COR-L47 (cell line): ENCODE measurements around the gene SORBS2.
A peak's percentile ranks its signal among the peaks of the same experiment; 100 is the strongest.

Experiments
- DNase-seq: peaks from one replicate; lab custom pipeline; 2025; lab: John Stamatoyannopoulos, UW

SORBS2 gene

DNA sequence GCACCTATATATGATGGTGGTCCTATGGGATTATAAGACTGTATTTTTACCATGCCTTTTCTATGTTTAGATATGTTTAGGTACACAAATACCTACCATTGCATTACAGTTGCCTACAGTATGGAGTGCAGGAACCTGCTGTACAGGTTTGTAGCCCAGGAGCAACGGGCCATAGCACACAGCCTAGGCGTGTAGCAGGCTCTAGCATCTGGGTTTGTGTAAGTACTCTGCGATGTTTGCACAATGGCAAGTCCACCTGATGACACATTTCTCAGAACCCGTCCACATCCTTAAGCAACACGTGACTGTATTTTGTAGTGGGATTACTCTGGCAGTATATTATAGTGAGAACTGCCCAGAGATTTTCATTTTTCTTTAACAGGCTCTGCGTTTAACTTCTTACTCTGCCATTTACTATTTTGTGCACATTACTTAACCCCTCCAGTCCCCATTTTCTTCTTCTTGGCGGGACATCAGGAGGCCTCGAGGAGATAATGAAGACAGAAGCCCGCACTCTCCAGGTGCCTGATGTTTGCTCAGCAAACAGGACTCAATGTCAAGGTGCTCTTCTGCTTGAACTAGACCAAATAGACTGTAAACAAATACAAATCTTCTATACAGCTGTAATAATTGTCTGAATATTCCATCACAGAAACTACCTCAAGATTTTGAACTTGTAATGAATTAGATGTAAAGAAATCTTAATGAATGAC lies 174.7 kb downstream of the SORBS2 start:
- no peak for DNase-seq

DNA sequence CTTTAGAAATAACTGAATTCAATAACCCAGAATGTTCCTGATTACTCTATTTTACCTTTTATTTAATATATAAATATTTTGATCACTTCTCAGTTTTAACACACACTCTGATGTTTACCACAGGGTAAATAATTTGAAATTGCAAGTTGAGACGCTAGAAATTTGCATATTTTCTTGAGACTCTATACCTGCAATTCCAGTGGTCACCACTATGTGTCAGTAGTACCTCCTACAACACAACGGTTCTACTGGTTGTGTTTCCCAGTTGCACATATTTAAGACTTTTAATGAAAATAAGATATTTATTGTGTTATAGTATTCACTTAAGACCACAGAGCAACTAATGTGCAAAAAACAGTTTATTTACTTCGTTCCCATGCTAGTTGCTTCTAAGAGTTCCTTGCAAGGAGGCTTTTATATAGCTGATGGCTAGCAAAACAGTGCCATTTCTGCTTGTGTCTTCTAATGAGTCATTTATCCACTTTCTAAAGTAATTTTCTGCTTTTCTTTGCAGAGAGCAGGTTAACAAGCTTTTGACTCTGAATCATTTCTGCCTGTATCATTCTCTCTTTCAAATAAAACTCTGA lies 177.8 kb downstream of the SORBS2 start:
- no peak for DNase-seq

DNA sequence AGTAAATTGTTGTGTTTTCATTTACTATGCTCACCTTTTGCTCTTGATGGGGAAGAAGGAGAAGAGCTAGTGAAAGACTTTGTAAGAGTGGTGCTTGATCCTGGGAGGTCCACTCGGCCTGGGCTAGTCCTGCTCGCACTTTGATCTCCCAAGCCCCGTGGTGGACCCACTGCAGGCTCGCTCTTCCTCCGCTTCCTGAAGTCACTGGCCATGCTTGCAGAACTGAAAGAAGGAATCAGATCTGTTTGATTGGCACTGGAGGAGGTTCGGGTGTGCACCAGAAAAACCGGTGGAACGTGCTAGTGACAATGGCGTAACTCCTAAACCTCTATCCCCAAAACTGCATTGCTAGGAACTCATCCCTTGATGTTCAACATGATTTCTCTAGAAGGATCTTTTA lies 185.2 kb downstream of the SORBS2 start:
- no peak for DNase-seq

DNA sequence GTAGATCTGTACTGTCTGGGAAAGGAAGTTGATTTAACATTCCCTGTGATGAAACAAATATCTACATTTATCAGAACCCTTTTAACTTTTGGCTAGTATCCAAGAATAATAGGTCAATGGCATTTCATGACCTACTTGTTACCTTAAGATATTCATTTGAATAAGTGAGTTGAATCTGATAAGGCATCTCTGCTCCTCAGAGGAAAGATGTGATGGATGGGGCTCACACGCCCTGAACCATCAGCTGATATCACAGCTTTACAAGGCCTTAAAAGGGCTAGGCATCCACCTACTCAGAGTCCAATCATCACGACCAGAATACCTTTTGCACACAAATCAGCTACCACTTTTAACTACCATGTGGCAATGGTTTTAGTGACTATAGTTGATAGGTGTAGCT lies 186.5 kb downstream of the SORBS2 start:
- no peak for DNase-seq

DNA sequence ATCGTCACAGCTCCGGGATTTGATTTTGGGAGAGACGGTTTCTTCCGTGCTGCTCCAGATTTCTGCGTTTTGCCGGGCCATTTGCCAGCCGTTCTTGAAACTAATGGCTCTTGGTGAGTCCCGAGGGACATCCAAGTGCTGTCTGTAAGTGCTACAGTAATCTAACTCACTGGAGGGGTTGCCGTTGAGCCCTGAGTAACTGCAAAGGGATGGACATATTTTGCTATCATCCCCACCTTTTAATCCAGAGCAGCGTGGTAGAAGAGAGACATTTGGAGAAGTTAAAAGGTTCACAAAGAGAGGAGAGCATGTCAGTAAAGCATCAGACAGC lies 187.8 kb downstream of the SORBS2 start:
- DNase-seq: no peak

DNA sequence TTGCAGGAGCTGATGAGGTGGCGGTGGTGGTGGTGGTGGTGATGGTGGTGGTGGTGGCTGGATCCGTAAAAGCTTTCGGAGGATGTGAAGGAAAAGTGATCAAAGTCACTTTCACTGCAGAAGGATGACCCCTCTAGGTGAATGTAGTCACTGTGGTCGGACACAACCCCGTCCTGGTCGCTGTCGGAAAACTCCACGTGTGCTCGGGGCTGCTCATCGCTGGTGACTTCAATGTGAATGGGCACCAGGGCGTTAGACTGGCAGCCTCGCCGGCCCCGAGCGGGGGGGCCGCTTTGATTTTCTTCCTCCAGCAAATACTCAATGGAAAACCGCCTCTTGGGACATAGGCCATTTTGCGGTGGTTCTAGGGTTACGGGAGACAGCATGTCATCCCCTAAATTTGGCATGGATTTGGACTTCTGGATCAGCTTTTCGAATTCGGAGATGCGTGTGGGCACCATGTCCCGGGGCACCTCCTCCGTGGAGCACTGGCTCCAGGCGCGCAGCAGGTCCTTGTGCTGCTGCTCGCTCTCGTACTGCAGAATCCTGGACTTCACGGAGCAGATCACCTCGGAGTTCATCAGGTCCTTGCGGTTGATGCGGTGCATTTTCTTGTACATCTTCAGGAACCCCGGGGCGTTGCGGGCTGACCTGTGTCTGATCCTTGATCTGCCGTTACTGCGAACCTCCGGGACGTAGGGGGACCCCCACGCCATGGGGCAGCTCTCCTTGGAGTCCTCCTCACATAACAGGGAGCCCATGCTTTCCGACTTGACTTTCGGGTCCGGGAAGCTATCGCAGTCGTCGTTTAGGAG lies 188.3 kb downstream of the SORBS2 start:
- no peak for DNase-seq

DNA sequence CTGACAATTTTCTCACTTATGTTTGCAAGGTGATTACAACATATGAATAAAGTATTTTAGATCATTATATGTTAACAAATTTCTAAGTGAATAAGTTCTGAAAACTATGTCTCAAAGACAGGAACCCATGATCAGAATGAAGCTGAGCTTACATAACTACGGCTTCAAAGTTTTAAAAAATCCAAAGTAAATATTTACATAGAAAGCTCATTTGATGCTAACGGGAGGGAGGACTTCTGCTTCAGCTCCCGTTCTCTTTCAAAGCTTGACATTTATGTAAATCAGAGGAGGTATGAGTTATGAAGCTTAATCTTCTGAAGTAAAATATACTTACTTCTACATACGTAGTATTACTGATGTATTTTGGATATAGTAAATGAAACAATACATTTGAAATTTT lies 203.8 kb downstream of the SORBS2 start:
- DNase-seq: no peak

DNA sequence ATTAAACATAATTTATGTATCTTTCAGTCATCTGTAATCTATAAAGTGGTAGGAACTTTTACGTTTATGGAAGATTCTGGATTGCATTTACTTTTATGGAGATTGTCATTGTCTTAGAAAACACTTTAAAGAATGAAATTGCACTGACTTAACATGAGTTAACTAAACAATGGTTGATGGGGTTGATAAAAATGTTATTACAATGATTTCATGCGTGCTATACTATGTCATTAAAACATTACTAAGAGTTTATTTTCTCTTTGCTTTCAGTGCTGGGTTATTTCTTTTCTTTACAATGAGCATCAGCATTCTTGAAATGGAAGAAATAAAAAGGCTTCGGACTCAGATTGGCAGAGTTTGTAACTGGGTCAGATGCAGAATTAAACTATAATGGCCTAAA lies 209.6 kb downstream of the SORBS2 start:
- DNase-seq: no peak

DNA sequence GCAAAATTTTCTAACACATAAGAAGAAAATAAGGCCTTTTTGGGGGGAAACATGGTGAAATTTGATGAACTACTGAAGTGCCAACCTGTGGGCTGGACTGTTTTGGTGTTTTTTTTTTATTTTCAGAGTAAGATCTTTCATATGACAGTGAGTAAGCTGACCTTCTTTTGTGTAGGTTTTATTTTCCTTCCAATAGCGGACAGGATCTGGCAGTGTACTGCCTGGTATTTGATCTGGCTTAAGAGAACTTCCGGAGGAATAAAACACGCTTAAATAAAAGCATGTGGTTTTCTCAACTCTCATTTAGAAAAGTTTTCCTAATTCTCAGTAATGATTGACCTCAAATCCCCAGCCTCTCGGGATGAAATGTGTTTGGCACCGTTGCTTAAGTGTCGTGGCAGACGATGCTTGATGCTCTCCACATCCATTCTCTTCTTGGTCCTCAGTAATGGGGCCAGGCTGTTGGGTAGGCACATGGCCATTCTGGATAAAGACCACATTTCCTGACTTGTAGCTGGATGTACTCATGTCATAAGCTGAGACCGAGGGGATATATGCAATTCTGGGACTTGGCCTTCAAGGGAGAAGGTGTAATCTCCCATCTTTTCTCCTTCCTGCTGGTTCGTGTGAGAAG lies 211.1 kb downstream of the SORBS2 start:
- no peak for DNase-seq

DNA sequence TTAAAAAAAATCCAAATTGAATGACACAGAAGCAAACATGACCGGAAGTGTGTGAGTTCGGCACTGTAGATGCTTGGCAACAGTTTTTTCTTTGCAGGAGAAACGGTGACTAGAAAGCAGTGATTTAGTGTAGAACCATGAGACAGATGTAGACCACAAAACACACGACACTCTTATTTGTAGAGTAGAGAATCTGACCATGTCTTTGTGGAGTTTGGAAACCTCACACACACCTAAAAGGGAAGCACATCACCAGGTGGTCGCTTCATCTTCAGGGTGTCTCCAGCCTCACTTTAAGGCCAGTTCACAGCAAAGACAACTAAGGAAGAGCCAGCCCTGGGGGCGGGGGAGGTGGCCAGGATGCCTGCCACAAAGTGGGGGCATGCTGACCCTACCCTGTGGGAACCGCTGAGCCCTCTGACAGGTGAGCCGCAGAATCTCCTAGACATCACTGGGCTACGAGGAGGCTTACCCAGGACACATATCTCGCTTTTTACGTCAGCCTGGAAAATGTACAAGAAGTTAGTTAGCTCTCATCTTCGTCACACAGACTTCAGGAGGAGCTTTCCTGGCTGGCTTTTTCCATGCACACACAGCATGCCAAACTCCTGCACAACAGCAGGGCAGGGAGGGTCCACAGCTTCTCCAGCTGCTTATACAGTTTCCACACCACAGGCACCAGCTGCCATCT lies 212.3 kb downstream of the SORBS2 start:
- no peak for DNase-seq

DNA sequence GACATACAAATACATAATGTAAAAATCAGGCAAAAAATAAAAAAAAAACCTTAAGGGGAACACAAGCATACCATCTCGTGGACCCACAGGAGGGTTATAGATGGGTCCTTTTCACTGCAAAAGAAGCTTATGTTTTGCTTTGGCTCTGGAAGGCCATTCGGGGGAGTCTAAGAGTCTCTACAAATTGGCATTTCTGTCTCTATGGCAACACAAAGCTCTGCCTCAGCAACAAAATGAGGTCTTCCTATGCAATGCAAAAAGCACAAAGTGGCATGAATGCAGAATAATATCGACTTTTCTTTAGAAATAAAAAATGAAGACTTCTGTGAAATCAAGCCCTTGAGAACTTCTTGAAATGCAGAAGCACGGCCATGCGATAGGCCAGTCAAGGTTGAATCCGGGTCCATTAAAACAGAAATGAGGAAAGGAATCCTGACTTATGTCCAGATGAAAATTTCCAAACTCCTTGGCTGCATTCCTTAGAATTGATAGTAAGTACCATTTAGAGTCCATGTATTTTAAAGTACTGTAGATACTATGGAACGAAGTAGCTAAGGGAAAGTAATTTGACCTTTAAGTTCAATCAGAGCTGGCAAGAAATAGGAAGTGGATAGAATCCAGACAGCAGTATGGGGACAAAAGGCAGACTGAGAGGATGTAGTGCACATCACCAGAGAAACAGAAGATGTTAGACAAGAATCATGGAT lies 213.0 kb downstream of the SORBS2 start:
- DNase-seq: no peak

DNA sequence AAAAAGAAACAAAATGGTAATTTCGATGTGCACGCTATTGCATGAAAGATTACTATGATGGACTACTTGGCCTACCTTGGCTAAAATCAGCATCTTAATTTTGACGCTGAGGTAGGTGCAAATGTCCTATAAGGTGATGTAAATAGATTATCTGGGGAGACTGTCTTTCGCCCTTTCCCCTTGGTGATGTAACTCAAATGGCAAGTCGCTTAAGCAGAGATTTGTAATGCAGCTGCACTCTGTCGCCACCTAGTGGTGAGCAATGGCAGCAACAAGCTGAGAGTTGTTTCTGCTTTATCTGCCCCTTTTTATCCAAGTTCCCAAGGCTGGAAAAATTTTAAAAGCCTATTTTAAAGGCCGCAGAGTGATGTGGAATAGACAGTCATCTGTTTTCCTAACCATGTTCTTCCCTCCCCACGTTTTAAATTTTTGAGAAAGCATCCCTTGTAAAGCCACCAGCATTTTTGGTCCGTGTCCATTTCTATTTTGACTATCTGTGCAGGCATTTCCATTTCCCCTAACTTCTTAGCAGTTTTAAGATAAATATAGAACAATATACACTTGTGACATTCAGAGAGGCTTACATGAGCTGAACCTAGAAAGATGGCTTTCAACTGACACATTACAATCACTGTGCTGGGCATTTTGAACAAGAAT lies 214.3 kb downstream of the SORBS2 start:
- DNase-seq: peak; percentile 32

DNA sequence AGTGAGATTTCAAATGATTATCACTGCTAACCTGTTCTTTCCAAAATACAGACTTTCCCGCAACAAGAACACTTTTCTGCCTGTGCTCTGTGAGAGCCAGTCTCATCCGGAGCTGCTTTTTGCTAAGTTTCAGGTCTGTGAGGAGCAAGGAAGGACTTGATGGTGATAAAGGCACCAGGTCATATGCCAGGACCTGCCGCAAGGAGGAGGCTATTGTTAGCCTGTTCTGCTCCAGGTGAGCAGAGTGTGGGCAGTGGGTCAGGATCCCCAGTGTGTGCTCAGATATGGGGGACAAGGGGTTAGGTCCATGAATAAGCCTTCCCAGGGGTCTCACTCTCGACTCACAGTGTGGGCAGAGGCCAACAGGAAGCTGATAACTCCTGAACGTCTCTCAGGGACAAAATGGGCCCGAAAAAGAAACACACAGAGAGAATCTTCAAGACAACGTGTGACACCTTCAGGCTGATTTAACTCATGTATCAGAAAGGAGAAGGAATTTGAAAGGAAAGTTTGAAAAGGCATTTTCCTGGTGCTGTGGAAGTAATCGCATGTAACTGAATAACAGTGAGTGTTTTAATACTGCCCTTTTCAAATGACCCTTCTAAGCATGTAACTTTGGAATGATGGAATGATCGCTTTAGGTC lies 219.0 kb downstream of the SORBS2 start:
- no peak for DNase-seq

DNA sequence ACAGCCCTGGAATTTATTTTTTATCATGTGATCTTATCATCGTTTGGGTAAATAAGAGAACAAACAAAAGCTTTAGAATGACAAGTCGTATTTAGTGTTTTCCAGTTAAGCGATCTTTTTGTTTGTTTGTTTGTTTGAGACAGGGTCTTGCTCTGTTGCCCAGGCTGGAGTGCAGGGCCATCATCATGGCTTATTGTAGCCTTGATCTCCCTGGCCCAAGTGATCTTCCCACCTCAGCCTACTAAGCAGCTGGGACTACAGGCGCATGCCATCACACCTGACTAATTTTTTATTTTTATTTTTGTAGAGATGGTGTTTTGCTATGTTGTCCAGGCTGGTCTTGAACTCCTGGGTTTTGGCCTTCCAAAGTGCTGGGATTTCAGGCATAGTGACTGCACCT lies 219.6 kb downstream of the SORBS2 start:
- DNase-seq: no peak

DNA sequence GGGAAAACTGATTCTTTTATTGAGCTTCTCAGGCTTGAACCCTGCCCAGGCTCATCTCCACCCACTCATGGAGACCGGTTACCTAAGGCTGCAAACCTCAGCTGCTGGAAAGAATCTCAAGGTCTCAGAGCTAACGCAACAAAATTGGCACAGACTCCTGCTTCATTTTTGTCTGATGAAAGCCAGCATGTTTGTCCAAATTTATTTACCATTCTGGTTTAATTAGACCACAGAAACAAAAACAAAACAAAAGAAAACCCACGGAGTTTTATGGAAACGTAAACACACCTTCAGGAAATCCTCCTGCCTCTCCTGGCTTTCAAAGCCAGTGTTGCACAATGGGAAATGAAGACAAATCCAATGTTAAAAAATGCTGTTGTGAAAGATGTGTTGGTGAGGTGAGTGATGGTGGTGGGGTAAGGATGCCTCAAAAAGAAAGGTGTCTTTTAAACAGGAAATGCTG lies 220.3 kb downstream of the SORBS2 start:
- DNase-seq: no peak

DNA sequence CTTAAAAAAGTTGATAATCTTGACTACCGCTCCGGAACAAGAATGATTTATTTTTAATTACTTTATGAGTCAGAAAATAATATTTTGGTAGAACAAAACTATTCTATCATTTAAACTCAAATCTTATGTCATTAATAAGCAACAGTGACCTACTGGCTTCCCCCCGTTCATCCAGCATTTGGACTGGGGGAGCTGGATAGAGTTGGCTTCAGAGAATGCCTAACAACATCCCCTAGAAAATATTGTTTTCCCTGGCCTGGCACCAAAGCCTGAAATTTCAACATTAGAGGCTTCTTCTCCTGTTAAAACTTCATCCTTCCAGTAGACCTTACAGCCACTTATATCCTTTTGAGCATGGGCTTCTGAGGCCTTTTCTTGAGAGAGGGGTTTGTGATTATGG lies 221.0 kb downstream of the SORBS2 start:
- DNase-seq: no peak

DNA sequence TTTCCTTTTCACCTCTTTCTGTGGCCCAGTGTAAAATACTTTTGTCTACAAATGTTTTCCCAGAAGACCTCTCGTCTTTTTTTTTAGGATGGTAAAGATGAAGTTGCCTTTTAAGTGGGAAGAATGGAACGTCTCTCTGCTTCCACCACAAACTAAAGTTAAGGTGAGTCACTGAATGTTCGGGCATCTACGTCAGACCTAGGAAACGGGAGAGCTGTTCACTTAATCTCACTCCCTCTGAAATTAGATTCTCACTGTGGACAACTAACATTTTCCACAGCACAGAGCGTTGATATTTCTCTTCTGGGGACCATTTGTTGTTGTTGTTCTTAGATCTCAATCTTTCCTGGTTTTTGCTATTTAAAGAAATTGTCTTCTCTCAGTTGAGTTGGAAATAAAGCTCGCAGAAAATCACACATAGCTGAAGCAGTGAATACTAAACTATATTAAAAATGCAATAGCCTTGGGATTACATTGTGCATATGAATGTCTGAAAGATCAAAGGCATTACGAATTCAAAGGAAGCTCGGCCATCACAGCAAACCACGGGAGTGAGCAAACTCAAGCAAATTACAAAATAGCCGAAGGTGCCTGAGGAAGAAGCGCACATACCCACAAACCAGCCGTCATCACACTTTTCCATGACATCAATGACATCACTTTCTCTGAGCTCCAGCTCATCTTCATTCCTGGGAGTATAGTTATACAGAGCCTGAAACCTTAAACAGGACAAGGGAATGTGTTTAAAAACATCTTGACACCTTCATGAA lies 222.7 kb downstream of the SORBS2 start:
- DNase-seq: no peak

DNA sequence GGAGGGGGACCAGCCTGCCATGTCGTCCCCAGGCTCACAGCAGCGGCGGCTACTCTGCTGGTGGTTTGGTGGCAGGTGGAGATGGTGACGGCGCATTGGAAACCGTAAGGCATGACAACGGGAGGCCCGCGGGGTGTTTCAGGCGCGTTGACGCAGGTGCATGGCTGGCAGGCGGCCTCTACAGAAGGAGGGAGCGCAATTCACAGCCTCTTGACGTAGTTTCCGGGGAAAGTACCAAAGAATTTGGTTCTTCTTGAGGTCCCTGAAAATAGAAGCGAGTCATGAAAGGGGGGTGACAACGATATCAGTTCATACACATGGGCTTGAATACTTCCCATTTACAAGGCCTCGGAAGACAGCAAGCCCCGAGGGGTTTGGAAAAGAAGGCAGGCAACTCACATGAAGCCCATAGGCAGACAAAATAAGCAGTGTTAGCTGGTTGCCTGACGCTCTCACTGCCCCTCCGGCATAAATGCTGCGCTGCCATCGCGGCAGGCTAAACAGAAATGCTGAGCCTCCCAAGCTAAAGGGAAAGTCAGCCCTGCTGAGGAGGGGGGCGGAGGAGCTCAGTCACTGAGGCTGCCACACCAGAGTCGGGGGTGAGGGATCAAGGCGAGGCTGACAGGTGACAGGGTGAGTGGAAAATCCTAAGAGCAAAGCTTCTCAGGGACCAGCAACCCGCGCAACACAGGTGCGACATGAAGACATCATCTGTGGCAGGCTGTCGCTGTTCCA lies 224.4 kb downstream of the SORBS2 start:
- no peak for DNase-seq

DNA sequence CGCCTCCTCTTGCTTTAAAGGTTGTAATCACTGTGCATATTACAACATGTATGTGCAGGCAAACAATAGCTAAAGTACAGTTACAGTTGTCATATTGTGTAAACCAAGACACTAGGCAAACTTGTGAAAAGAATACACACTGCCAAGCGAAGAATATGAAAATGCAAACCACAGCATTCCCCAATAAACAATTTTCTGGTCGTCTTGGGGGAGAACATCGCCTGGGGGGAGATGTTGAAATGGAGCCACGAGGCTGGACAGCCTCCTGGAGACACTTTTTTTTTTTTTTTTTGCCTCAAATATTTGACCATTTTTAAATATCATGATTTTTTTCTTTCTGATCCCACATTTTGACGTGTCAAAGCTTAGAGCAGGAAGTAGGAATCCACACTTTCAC lies 225.0 kb downstream of the SORBS2 start:
- no peak for DNase-seq
